ENCODE data around the gene MZB1. TPM values are rescaled to one million over a fixed set of nuclear protein-coding genes. Genes with fewer than 3 reads are reported as not detected.

The MZB1 gene
- total and polyA plus RNA-seq, 2 of the 13 experiments (the other 11 are each of a cell fraction or from before 2014, with no cell fraction given): 0.31 to 0.40 TPM

DNA sequence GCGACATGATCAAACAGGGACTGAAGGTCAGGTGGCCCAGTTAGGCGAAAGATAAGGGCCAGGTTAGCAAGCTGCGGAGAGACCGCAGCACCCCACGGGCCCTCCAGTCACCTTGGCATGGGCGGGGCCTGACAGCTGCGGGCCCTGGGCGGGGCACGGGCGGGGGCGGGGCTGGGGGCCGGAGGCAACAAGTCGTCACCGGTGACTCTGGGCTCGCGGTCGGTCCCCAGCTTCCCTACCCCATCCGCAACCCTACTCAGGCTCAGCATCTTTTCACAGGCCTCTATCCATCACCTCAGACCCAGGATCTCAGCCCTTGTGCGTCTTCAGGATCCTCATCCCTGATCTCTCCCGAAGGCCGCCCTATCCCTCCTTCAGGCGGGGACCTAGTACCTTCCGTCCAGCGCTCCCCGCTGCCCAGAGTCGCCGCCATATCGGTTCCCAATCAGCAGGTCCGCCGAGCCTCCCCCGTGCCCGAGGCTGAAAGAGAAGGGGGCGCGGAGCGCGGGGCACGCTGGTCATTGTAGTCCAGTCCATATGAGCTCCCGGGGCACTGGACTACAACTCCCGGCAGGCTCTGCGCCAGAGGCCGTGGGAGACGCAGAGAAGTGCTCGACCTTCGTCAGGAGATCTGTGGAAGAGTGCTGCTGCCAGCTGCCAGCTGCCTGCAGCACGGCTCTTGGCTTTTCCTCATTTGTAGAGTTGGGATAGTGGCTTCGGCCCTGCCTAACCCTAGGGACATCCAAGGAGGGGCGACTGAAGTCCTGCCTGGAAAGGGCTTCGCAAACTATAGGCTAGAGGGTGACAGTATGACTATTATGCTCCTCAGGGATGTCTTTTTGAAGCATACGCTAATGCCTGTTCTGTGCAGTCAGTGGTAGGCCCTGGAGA is 49.5 kb upstream of the MZB1 start, which contains the start of gene DNAJC18 (continued):
- TF ChIP-seq, protein P1, sequence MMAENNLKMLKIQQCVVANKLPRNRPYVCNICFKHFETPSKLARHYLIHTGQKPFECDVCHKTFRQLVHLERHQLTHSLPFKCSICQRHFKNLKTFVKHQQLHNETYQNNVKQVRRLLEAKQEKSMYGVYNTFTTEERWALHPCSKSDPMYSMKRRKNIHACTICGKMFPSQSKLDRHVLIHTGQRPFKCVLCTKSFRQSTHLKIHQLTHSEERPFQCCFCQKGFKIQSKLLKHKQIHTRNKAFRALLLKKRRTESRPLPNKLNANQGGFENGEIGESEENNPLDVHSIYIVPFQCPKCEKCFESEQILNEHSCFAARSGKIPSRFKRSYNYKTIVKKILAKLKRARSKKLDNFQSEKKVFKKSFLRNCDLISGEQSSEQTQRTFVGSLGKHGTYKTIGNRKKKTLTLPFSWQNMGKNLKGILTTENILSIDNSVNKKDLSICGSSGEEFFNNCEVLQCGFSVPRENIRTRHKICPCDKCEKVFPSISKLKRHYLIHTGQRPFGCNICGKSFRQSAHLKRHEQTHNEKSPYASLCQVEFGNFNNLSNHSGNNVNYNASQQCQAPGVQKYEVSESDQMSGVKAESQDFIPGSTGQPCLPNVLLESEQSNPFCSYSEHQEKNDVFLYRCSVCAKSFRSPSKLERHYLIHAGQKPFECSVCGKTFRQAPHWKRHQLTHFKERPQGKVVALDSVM (CRISPR knock-in tag; IDR thresholded peaks at IDR 0.05): peak; percentile 51; the same call in 1 of the 2 replicates
- no peak for TF ChIP-seq BHLHE40 (IDR thresholded peaks at IDR 0.05; ENCODE audit: low read length)
- no peak for TF ChIP-seq ZNF615 (CRISPR knock-in tag; IDR thresholded peaks at IDR 0.05; ENCODE audit: borderline replicate concordance)
- TF ChIP-seq ZNF264 (CRISPR knock-in tag; IDR thresholded peaks at IDR 0.05): no peak
- TF ChIP-seq NCOA5 (CRISPR knock-in tag; IDR thresholded peaks at IDR 0.05): no peak
- TF ChIP-seq SP5 (CRISPR knock-in tag; IDR thresholded peaks at IDR 0.05; ENCODE audit: borderline replicate concordance, low read depth): peak; percentile 6; the same call in 1 of the 2 replicates
- TF ChIP-seq ZNF703 (CRISPR knock-in tag; IDR thresholded peaks at IDR 0.05; ENCODE audit: borderline replicate concordance): no peak
- TF ChIP-seq ZNF510 (CRISPR knock-in tag; IDR thresholded peaks at IDR 0.05; ENCODE audit: low read depth): no peak
- TF ChIP-seq GATAD2A (CRISPR knock-in tag; IDR thresholded peaks at IDR 0.05): no peak; the same call in 1 of the 2 replicates
- TF ChIP-seq ZNF775 (CRISPR knock-in tag; IDR thresholded peaks at IDR 0.05; ENCODE audit: borderline replicate concordance): no peak
- no peak for TF ChIP-seq MED8 (CRISPR knock-in tag; IDR thresholded peaks at IDR 0.05; ENCODE audit: insufficient replicate concordance)
- TF ChIP-seq TSC22D2 (CRISPR knock-in tag; IDR thresholded peaks at IDR 0.05; ENCODE audit: borderline replicate concordance): no peak
- TF ChIP-seq, protein P2, sequence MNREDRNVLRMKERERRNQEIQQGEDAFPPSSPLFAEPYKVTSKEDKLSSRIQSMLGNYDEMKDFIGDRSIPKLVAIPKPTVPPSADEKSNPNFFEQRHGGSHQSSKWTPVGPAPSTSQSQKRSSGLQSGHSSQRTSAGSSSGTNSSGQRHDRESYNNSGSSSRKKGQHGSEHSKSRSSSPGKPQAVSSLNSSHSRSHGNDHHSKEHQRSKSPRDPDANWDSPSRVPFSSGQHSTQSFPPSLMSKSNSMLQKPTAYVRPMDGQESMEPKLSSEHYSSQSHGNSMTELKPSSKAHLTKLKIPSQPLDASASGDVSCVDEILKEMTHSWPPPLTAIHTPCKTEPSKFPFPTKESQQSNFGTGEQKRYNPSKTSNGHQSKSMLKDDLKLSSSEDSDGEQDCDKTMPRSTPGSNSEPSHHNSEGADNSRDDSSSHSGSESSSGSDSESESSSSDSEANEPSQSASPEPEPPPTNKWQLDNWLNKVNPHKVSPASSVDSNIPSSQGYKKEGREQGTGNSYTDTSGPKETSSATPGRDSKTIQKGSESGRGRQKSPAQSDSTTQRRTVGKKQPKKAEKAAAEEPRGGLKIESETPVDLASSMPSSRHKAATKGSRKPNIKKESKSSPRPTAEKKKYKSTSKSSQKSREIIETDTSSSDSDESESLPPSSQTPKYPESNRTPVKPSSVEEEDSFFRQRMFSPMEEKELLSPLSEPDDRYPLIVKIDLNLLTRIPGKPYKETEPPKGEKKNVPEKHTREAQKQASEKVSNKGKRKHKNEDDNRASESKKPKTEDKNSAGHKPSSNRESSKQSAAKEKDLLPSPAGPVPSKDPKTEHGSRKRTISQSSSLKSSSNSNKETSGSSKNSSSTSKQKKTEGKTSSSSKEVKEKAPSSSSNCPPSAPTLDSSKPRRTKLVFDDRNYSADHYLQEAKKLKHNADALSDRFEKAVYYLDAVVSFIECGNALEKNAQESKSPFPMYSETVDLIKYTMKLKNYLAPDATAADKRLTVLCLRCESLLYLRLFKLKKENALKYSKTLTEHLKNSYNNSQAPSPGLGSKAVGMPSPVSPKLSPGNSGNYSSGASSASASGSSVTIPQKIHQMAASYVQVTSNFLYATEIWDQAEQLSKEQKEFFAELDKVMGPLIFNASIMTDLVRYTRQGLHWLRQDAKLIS (CRISPR knock-in tag; IDR thresholded peaks at IDR 0.05): no peak
- TF ChIP-seq MAZ (IDR thresholded peaks at IDR 0.05; ENCODE audit: borderline replicate concordance, low read depth, low read length): no peak
- peak; percentile 73; the same call in 1 of the 2 replicates for TF ChIP-seq MAZ (CRISPR knock-in tag; IDR thresholded peaks at IDR 0.05; ENCODE audit: low read depth)
- no peak for TF ChIP-seq ZFP1 (CRISPR knock-in tag; IDR thresholded peaks at IDR 0.05)
- TF ChIP-seq ZFAT (CRISPR knock-in tag; conservative IDR thresholded peaks at IDR 0.05): no peak
- no peak for TF ChIP-seq RFXAP (CRISPR knock-in tag; IDR thresholded peaks at IDR 0.05; ENCODE audit: borderline replicate concordance)
- no peak for TF ChIP-seq ZNF282 (IDR thresholded peaks at IDR 0.05; ENCODE audit: partially characterized antibody)
- 0 out of 2 replicates have a peak, but pooled peaks have one; percentile 20 for TF ChIP-seq CBX5 (CRISPR knock-in tag; IDR thresholded peaks at IDR 0.05; ENCODE audit: borderline replicate concordance)
- TF ChIP-seq ZNF101 (CRISPR knock-in tag; IDR thresholded peaks at IDR 0.05; ENCODE audit: borderline replicate concordance, low read depth): no peak
- TF ChIP-seq KDM5A (IDR thresholded peaks at IDR 0.05; ENCODE audit: borderline replicate concordance, low read length): peak; percentile 59; the same call in 1 of the 2 replicates
- no peak for TF ChIP-seq ZNF557 (CRISPR knock-in tag; IDR thresholded peaks at IDR 0.05)
- TF ChIP-seq ZSCAN9 (CRISPR knock-in tag; IDR thresholded peaks at IDR 0.05; ENCODE audit: borderline replicate concordance): no peak
- TF ChIP-seq ARNT (IDR thresholded peaks at IDR 0.05): no peak
